OCI-LY3 (cell line): ENCODE results near the gene SIL1.

Experiments used
- H2AFZ ChIP-seq: fragments of 200-600, 300-600 bp; shearing (Covaris generic); 2 replicates; pipeline ENCODE4 v1.6.0; 2014; ENCODE audit warnings: antibody characterized with exemption, low read depth, low read length
- H3K27ac ChIP-seq: fragments of 200-600, 300-600 bp; sonication (generic); 2 replicates; pipeline ENCODE4 v1.5.1; 2014; ENCODE audit warnings: mild to moderate bottlenecking, low read length, moderate library complexity, mixed read lengths
- H3K27me3 ChIP-seq: fragments of 200-600, 300-600 bp; sonication (generic); 2 replicates; pipeline ENCODE4 v1.6.1; 2014; ENCODE audit warnings: low read depth, low read length, mixed read lengths
- H3K36me3 ChIP-seq: fragments of 200-600, 300-600 bp; sonication (generic); replicated peaks from 2 replicates; pipeline ENCODE3; 2014; ENCODE audit warnings: low read depth, low read length, mixed read lengths
- H3K4me1 ChIP-seq: fragments of 300-600, 200-600 bp; sonication (generic); 2 replicates; pipeline ENCODE4 v1.6.1; 2014; ENCODE audit warnings: low read length, mixed read lengths
- H3K4me2 ChIP-seq: fragments of 200-600, 300-600 bp; sonication (generic); 2 replicates; pipeline ENCODE4 v1.6.1; 2014; ENCODE audit warnings: low read length, mixed read lengths
- H3K4me3 ChIP-seq: fragments of 300-600, 200-600 bp; sonication (generic); 2 replicates; pipeline ENCODE4 v1.5.1; 2014; ENCODE audit warnings: antibody characterized with exemption, mild to moderate bottlenecking, low read length, moderate library complexity
- H3K79me2 ChIP-seq: fragments of 300-600, 200-600 bp; shearing (Covaris generic); 2 replicates; pipeline ENCODE4 v1.6.1; 2014; ENCODE audit warnings: mild to moderate bottlenecking, low read length, mixed read lengths
- H3K9ac ChIP-seq: fragments of 300-600, 200-600 bp; shearing (Covaris generic); 2 replicates; pipeline ENCODE4 v1.6.0; 2014; ENCODE audit warnings: mild to moderate bottlenecking, low read length, moderate library complexity
- H3K9me3 ChIP-seq: fragments of 200-600, 300-600 bp; shearing (Covaris generic); 2 replicates; pipeline ENCODE4 v1.6.1; 2014; ENCODE audit warnings: low read length, mixed read lengths; ENCODE audit not compliant: insufficient read depth
- H4K20me1 ChIP-seq: fragments of 200-600, 300-600 bp; sonication (generic); 2 replicates; pipeline ENCODE4 v1.6.1; 2016; ENCODE audit warnings: low read length, mixed read lengths; ENCODE audit not compliant: insufficient read depth
- EZH2phosphoT487 ChIP-seq: fragments of 200-600 bp; shearing (Covaris generic); IDR thresholded peaks from 2 replicates; pipeline ENCODE4 v1.6.1; 2018; ENCODE audit warnings: antibody characterized with exemption, mixed run types, low read depth
- TF ChIP-seq, protein P1 (sequence below): fragments of 200-600, 300-600 bp; sonication (generic); IDR thresholded peaks from 2 replicates; pipeline ENCODE4 v1.5.1; 2014; ENCODE audit warnings: antibody characterized with exemption, low read length, low read depth

The SIL1 gene

DNA sequence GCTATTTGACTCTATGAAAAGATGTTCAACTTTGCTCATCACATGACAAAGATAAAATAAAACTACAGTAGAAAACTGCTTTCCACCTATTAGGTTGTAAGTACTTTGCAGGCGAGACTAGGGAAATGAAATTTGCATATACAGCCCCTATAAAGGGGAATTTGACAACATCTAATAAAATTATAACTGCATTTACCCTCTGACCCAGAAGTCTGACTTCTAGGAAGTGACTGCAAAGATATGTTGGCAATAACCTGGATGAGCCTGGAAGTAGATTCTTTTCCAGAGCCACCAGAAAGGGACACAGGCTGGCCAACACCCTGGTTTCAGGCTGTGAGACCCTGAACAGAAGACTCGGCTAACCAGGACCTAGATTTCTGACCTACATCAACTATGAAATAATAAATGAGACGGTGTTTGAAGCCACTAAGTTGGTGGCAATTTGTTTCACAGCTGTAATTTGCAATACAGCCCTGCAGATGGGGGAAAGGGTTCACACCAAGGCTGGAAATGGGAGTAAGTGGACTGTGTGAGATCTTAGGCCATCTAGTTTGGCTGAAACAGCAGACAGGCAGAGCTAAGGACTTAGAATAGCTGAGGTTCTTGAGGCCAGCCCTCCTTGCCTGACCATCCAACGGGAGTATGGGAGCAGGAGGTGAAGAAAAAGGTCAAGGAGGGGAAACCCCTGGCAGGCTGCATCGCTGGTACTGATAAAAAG lies 106.6 kb downstream of the SIL1 start:
- Histone ChIP-seq H3K27ac (no peak overlapping the region), H3K36me3 (no peaks in the 10 kb centered on the region), H3K9ac (no peak overlapping the region), H3K4me1 (peaks cover 37% of the 10 kb centered on the region), H2AFZ (no peak overlapping the region), H3K27me3 (no peaks in the 10 kb centered on the region), H4K20me1 (peaks cover 10% of the 10 kb centered on the region), H3K4me3 (no peak overlapping the region), H3K9me3 (no peaks in the 10 kb centered on the region), H3K4me2 (no peak overlapping the region), H3K79me2 (no peaks in the 10 kb centered on the region)
- TF ChIP-seq, protein P1, sequence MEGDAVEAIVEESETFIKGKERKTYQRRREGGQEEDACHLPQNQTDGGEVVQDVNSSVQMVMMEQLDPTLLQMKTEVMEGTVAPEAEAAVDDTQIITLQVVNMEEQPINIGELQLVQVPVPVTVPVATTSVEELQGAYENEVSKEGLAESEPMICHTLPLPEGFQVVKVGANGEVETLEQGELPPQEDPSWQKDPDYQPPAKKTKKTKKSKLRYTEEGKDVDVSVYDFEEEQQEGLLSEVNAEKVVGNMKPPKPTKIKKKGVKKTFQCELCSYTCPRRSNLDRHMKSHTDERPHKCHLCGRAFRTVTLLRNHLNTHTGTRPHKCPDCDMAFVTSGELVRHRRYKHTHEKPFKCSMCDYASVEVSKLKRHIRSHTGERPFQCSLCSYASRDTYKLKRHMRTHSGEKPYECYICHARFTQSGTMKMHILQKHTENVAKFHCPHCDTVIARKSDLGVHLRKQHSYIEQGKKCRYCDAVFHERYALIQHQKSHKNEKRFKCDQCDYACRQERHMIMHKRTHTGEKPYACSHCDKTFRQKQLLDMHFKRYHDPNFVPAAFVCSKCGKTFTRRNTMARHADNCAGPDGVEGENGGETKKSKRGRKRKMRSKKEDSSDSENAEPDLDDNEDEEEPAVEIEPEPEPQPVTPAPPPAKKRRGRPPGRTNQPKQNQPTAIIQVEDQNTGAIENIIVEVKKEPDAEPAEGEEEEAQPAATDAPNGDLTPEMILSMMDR = peak; percentile 51
- TF ChIP-seq EZH2phosphoT487 = no peak

DNA sequence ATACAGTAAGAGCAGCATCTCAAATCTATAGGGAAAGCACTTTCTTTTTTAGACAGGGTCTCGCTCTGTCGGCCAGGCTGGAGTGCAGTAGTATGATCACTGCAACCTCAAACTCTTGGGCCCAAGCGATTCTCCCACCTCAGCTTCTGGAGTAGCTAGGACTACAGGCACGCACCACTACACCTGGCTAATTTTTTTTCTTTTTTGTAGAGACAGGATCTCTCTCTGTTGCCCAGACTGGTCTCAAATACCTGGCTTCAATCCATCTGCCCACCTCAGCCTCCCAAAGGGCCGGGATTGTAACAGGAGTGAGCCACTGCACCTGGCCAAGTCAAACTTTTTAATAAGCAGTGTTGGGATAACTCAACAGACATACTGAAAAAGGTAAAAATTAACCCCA lies 107.6 kb downstream of the SIL1 start:
- Histone ChIP-seq H3K27ac (no peak overlapping the region), H3K36me3 (no peaks in the 10 kb centered on the region), H3K4me3 (no peak overlapping the region), H3K27me3 (no peaks in the 10 kb centered on the region), H2AFZ (no peak overlapping the region), H3K9me3 (no peaks in the 10 kb centered on the region), H4K20me1 (peaks cover 10% of the 10 kb centered on the region), H3K4me1 (peaks cover 37% of the 10 kb centered on the region), H3K9ac (no peak overlapping the region), H3K79me2 (no peaks in the 10 kb centered on the region), H3K4me2 (no peak overlapping the region)
- TF ChIP-seq, protein P1 = no peak
- no peak for TF ChIP-seq EZH2phosphoT487

DNA sequence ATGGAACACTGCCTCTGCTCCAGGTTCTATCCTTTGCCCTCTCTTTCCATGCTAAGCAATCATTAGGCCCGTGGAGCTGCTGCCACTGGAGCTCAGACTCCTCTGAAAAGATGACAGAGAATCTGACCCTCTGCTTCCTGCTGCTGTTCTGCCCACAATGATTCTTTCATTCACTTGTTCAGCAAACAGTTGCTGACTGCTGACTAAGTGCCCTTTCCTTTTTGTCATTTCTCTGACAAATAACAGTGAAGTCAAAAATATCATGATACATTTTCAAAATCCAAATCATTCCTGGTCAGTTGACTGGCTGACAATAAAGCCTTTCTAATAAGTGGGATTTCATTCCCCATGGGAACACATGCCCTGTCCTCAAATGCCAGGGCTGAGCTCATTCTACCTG lies 110.1 kb downstream of the SIL1 start:
- no peak overlapping the region for H3K27ac ChIP-seq
- H2AFZ ChIP-seq = no peak overlapping the region
- H3K4me2 ChIP-seq = no peak overlapping the region
- H3K4me1 ChIP-seq = peaks cover 17% of the 10 kb centered on the region
- H3K4me3 ChIP-seq = no peak overlapping the region
- no peaks in the 10 kb centered on the region for H3K36me3 ChIP-seq
- no peak for TF ChIP-seq EZH2phosphoT487
- H3K9me3 ChIP-seq = no peaks in the 10 kb centered on the region
- no peak overlapping the region for H3K9ac ChIP-seq
- H3K79me2 ChIP-seq = no peaks in the 10 kb centered on the region
- no peaks in the 10 kb centered on the region for H4K20me1 ChIP-seq
- no peaks in the 10 kb centered on the region for H3K27me3 ChIP-seq

DNA sequence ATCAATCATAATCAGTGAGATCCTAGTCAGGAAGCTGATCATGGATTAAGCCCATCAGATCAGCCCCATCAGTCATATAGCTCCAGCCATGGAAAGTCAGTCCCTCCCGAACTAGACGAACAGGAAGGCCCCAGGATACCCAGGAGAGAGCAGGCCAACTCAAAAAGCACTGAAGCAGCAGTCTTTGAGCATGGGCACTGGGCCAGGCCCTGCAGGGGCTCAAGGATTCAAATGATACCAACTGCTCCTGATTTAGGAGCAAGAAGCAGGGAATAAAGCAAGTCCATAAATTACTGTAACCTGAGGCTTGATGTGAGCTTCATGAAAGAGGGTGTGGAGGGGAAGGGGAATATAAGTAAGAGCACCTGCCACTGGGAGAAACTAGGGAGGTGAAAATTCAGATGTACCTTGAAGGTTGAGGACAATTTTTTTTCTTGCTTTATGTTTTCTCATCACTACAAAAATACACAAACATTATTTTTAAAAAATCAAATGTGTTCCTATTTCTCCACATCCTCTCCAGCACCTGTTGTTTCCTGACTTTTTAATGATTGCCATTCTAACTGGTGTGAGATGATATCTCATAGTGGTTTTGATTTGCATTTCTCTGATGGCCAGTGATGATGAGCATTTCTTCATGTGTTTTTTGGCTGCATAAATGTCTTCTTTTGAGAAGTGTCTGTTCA lies 115.2 kb downstream of the SIL1 start:
- H3K4me3 ChIP-seq = no peak overlapping the region
- H3K27ac ChIP-seq = no peak overlapping the region
- no peaks in the 10 kb centered on the region for H3K27me3 ChIP-seq
- H3K4me2 ChIP-seq = no peak overlapping the region
- H4K20me1 ChIP-seq = no peaks in the 10 kb centered on the region
- H3K79me2 ChIP-seq = no peaks in the 10 kb centered on the region
- H3K36me3 ChIP-seq = no peaks in the 10 kb centered on the region
- TF ChIP-seq, protein P1 = no peak
- TF ChIP-seq EZH2phosphoT487 = no peak
- peaks cover 22% of the 10 kb centered on the region for H3K4me1 ChIP-seq
- H3K9me3 ChIP-seq = no peaks in the 10 kb centered on the region
- H2AFZ ChIP-seq = no peak overlapping the region
- no peak overlapping the region for H3K9ac ChIP-seq
